Activated CD4-positive, alpha-beta T cell treated with anti-CD3 and anti-CD28 coated beads, Interleukin-2, amount 10 ng/mL, durations not matched to agents 7 days and 5 days (primary cell): ENCODE measurements around the gene CCDC8. TPM values are rescaled to one million over a fixed set of nuclear protein-coding genes. Genes with fewer than 3 reads are reported as not detected.

ENCODE experiments used
- CTCF ChIA-PET: fragments of 350-600 bp; sonication (Branson Sonifier 250); formaldehyde crosslinking; loops from one replicate; lab custom pipeline; 2021; ENCODE audit warnings: antibody characterized with exemption; lab: Charles Lee
- POLR2A ChIA-PET: fragments of 350-600 bp; sonication (Branson Sonifier 250); formaldehyde crosslinking; loops from one replicate; lab custom pipeline; 2021; ENCODE audit warnings: antibody characterized with exemption; lab: Charles Lee
- DNase-seq: peaks from one replicate; pipeline ENCODE4 v3.0.0-alpha.2; 2020
- H3K27ac Mint-ChIP-seq: one replicate; pipeline ENCODE4 v1.8.0; 2021; ENCODE audit warnings: mild to moderate bottlenecking, moderate library complexity, mixed read lengths
- H3K27me3 Mint-ChIP-seq: one replicate; pipeline ENCODE4 v1.8.0; 2021; ENCODE audit warnings: mixed read lengths
- H3K36me3 Mint-ChIP-seq: one replicate; pipeline ENCODE4 v1.8.0; 2021; ENCODE audit warnings: low read depth, mixed read lengths
- H3K4me1 Mint-ChIP-seq: one replicate; pipeline ENCODE4 v1.8.0; 2021; ENCODE audit warnings: mixed read lengths
- H3K4me3 Mint-ChIP-seq: one replicate; pipeline ENCODE4 v1.8.0; 2021; ENCODE audit warnings: mild to moderate bottlenecking, moderate library complexity, mixed read lengths
- H3K9me3 Mint-ChIP-seq: one replicate; pipeline ENCODE4 v1.8.0; 2021; ENCODE audit warnings: mixed read lengths
- total RNA-seq, 2 experiments: library from RNA; stranded (reverse); gene quantifications; one replicate each; pipeline ENCODE4 v1.2.3, GENCODE V29; 2021

Gene CCDC8
- total RNA-seq, 2 experiments from 2014 or later, result not detected

DNA sequence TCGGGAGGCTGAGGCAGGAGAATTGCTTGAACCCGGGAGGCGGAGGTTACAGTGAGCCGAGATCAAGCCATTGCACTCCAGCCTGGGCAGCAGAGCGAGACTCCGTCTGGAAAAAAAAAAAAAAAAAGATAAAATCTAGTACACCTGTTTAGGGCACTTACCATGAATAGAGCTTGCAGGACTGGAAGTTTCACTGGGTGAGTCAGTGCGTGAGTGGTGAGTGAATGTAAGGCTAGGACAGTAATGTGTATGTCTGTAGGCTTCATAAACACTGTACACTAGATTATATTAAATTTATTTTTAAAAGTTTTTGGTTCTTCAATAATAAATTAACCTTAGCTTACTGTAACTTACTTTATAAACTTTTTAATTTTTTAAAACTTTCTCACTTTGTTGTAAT, 43.5 kb downstream of the CCDC8 start:
- no peak overlapping the region for H3K27ac Mint-ChIP-seq
- peaks cover 36% of the 10 kb centered on the region for H3K4me1 Mint-ChIP-seq
- no peak for DNase-seq
- ChIA-PET CTCF (interaction anchor here (1.2 to 1.8 kb wide), 3 partner anchors 15 to 26 kb away, joined by 3 to 5 read pairs (median 4); partner anchors contain the start of gene PPP5C), POLR2A (no interaction called here)
- H3K36me3 Mint-ChIP-seq, result peaks cover 20% of the 10 kb centered on the region
- no peaks in the 10 kb centered on the region for H3K27me3 Mint-ChIP-seq
- H3K9me3 Mint-ChIP-seq, result no peaks in the 10 kb centered on the region
- H3K4me3 Mint-ChIP-seq, result no peak overlapping the region

DNA sequence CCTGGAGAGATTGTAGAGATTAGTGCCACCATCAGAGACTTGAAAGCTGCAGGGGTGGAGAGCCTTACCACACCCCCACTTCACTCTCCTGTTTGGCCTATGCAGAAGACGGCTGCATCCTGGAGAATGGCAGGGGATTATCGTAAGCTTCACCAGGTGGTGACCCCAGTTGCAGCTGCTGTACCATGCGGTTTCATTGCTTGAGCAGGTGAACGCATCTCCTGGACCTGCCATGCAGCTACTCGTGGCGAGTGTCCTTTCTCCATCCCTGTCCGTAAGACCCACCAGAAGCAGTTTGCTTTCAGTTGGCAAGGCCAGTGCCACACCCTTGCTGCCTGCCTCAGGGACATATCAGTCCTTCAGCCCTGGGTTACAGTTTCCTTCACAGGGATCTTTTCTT, 45.2 kb downstream of the CCDC8 start:
- ChIA-PET POLR2A (interaction anchor here (0.6 kb wide), 1 partner anchor 76 kb away, joined by 5 read pairs; no protein-coding TSS in a partner anchor), CTCF (interaction anchor here (0.6 to 1.4 kb wide), 3 partner anchors 21 to 613 kb away, joined by 3 read pairs; partner anchors contain the start of gene PPP5C)
- Mint-ChIP-seq H3K27ac (no peak overlapping the region), H3K36me3 (peaks cover 30% of the 10 kb centered on the region), H3K4me3 (no peak overlapping the region), H3K27me3 (no peaks in the 10 kb centered on the region), H3K4me1 (peaks cover 41% of the 10 kb centered on the region), H3K9me3 (no peaks in the 10 kb centered on the region)
- DNase-seq, result no peak

DNA sequence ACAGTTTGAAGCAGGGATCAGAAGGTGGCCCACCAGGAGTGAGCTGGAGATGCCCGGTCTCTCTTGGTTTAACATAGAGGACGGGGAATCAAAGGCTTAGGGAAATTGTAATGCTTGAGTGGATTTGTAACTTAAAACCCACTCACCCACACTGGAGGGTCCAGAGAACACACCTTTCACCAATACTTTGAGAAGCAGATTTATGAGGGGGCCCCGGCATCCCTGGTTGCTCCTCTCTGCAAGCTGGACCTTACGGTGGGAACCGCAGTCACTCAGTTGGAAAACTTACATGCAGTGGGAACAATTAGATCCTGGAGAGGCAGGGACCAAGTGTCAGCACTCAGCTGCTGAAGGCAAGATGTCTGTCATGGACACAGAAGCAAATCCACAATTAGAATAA, 45.9 kb downstream of the CCDC8 start:
- Mint-ChIP-seq H3K9me3 (no peaks in the 10 kb centered on the region), H3K36me3 (peaks cover 30% of the 10 kb centered on the region), H3K27me3 (no peaks in the 10 kb centered on the region), H3K27ac (no peak overlapping the region), H3K4me3 (no peak overlapping the region), H3K4me1 (peaks cover 41% of the 10 kb centered on the region)
- ChIA-PET CTCF (no interaction called here), POLR2A (no interaction called here)
- no peak for DNase-seq

DNA sequence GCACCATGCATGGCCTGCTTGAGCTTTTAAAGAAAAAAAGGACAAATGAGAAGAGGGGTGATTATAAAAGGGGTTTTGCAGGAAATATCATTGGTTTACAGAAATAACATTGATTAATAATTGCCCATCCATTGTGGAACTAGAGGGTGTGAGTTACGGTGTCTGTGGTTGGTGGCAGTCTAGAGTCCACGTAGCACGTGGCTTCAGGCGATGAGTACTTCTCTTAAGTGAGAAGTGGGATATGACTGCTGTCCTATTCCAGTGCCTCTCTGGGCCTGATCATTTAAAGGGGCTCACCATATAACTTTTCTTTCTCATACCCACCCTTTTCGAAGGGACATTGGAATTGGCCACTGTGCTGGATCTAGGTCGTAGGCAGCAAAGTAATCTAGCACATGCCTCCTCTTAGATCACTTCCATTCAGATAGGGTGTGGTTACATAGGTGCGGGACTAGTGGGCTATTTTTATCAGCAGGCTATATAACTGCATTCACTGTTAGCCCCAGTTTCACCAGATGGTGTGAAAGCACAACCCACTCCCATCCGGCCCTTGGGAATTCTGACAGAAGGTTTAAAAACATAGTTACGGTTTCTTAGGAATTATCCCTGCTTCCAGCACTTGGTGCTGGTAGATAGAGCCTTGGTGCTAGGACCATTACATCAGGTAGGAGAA, 46.6 kb downstream of the CCDC8 start:
- CTCF ChIA-PET, result no interaction called here
- POLR2A ChIA-PET, result no interaction called here
- Mint-ChIP-seq H3K4me3 (no peak overlapping the region), H3K27ac (peak overlapping the region; percentile 41), H3K36me3 (peaks cover 32% of the 10 kb centered on the region), H3K4me1 (peaks cover 40% of the 10 kb centered on the region), H3K27me3 (no peaks in the 10 kb centered on the region), H3K9me3 (no peaks in the 10 kb centered on the region)
- no peak for DNase-seq

DNA sequence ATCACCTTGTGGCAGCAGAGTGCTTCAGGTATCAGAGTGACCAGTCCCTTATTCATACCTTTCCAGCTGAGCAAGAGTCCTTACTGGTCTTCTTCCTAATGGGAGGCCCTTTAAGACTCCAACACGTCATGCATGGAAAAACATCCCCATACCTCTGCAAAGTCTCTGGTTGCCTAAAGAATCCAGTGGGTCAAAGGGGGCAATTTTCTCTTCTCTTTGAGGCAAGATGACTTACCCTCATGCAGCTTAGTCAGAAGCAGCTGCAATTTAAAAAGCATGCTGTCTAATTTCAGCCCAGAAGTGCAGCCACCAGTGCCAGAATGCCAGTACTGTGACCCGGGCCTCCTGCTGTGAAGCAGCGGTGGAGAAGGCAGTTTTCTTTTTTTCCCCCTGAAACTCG, 47.8 kb downstream of the CCDC8 start:
- ChIA-PET CTCF (interaction anchor here (1.2 kb wide), 1 partner anchor 9 kb away, joined by 3 read pairs; no protein-coding TSS in a partner anchor), POLR2A (no interaction called here)
- Mint-ChIP-seq H3K27me3 (no peaks in the 10 kb centered on the region), H3K9me3 (no peaks in the 10 kb centered on the region), H3K36me3 (peaks cover 33% of the 10 kb centered on the region), H3K27ac (no peak overlapping the region), H3K4me3 (no peak overlapping the region), H3K4me1 (peaks cover 40% of the 10 kb centered on the region)
- no peak for DNase-seq

DNA sequence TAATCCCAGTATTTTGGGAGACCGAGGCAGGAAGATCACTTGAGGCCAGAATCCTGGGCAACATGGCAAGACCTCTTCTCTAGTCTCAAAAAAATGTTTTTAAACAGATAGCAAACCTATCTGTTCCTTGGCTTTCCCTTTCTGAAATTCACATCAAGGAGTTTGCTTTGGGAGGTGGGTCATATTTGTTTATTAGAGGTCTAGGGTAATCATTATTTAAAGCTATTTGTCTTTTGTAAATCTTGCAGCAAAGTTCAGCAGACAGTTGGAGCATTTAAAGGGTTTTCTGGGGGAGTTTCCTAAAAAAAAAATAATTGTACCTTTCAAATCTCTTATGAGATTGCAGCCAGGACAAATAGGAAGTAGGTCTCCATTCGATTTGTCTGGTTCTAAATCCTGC, 49.0 kb downstream of the CCDC8 start:
- DNase-seq, result no peak
- Mint-ChIP-seq H3K9me3 (no peaks in the 10 kb centered on the region), H3K36me3 (peaks cover 35% of the 10 kb centered on the region), H3K27me3 (no peaks in the 10 kb centered on the region), H3K4me1 (peaks cover 42% of the 10 kb centered on the region), H3K27ac (no peak overlapping the region), H3K4me3 (no peak overlapping the region)
- POLR2A ChIA-PET, result interaction anchor here (0.6 kb wide), 1 partner anchor 594 kb away, joined by 3 read pairs; no protein-coding TSS in a partner anchor
- CTCF ChIA-PET, result interaction anchor here (1.1 to 1.2 kb wide), 3 partner anchors 8 to 17 kb away, joined by 3 to 5 read pairs (median 3); partner anchors contain the start of gene PPP5C

DNA sequence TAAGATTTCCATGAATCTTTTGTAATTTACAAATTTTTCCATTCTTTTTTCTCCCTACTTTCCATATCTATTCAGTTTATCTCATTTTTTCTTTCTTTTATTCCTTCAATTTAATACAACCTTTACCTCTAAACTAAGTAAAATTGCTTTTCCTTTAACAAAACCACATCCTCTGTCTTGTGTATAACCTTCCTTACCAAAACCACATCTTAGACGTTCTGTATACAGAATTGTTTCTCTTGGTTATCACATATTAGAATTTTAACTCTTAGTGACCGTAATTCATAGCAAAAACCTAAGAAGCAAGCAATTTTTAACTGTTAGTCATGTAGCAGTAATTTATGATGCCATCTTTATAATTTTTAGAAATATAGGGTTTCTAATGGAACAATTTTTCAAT, 51.4 kb downstream of the CCDC8 start:
- POLR2A ChIA-PET, result no interaction called here
- Mint-ChIP-seq H3K9me3 (no peaks in the 10 kb centered on the region), H3K27ac (peak overlapping the region; percentile 47), H3K4me1 (peaks cover 47% of the 10 kb centered on the region), H3K27me3 (no peaks in the 10 kb centered on the region), H3K4me3 (peak overlapping the region; percentile 58), H3K36me3 (peaks cover 45% of the 10 kb centered on the region)
- no peak for DNase-seq
- CTCF ChIA-PET, result interaction anchor here (0.6 to 1.2 kb wide), 3 partner anchors 15 to 563 kb away, joined by 3 read pairs; partner anchors contain the start of gene PPP5C

Other genes starting within 250 kb of the CCDC8 start
- gene IGFL1, start 183.8 kb downstream of the CCDC8 start, total RNA-seq, result not detected
- gene HIF3A, start 116.5 kb downstream of the CCDC8 start, total RNA-seq, result not detected
- 100 to 1,000 TPM; 101 to 102 TPM for gene PPP5C, start 66.5 kb downstream of the CCDC8 start, total RNA-seq
- not detected for gene PNMA8C, start 15.4 kb upstream of the CCDC8 start, total RNA-seq
- not detected for gene PNMA8A, start 58.0 kb upstream of the CCDC8 start, total RNA-seq
- under 1 TPM; 0.06 to 0.07 TPM for gene PNMA8B, start 82.3 kb upstream of the CCDC8 start, total RNA-seq
- gene CALM3, start 187.8 kb upstream of the CCDC8 start, total RNA-seq, result 100 to 1,000 TPM; 700 to 784 TPM
- gene PTGIR, start 211.5 kb upstream of the CCDC8 start, total RNA-seq, result 10 to 100 TPM; 14.0 to 14.7 TPM
- not detected for gene GNG8, start 222.6 kb upstream of the CCDC8 start, total RNA-seq
- under 1 TPM; 0.31 to 0.42 TPM for gene DACT3, start 247.6 kb upstream of the CCDC8 start, total RNA-seq